ENCODE results near the gene UBR4. TPM values are rescaled to one million over a fixed set of nuclear protein-coding genes. Genes with fewer than 3 reads are reported as not detected.

The UBR4 gene
- total RNA-seq, 4 donors from 2014 or later = 193 to 292 (median 229) TPM

DNA sequence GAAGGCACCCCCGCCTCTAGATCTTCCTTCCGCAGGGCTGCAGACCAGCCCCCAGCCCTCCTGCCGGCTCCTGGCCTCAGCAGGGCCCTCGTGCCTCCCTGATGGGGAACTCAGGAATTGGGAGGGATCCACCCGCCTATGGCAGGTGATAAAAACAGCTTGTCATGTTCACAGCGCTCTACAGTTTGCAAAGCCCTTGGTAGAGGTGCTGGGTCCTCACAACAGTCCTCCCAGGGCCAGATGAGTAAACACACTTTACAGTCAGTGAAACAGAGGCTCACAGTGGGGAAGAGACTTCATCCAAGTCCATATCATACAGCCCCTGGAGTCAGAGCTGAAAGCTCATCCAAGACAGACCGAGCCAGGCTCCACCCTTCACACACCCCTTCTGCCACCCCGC is 156.6 kb downstream of the UBR4 start:
- Histone ChIP-seq H3K36me3 (no peaks in the 10 kb centered on the region), H3K27me3 (peaks cover 0 to 5% of the 10 kb centered on the region in 2 donors), H3K9me3 (no peaks in the 10 kb centered on the region), H3K27ac (no peak overlapping the region), H3K4me3 (no peak overlapping the region), H3K4me1 (no peaks in the 10 kb centered on the region)
- no peak for DNase-seq
- TF ChIP-seq POLR2A (IDR thresholded peaks at IDR 0.05) = no peak
- TF ChIP-seq, protein P1, sequence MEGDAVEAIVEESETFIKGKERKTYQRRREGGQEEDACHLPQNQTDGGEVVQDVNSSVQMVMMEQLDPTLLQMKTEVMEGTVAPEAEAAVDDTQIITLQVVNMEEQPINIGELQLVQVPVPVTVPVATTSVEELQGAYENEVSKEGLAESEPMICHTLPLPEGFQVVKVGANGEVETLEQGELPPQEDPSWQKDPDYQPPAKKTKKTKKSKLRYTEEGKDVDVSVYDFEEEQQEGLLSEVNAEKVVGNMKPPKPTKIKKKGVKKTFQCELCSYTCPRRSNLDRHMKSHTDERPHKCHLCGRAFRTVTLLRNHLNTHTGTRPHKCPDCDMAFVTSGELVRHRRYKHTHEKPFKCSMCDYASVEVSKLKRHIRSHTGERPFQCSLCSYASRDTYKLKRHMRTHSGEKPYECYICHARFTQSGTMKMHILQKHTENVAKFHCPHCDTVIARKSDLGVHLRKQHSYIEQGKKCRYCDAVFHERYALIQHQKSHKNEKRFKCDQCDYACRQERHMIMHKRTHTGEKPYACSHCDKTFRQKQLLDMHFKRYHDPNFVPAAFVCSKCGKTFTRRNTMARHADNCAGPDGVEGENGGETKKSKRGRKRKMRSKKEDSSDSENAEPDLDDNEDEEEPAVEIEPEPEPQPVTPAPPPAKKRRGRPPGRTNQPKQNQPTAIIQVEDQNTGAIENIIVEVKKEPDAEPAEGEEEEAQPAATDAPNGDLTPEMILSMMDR (IDR thresholded peaks at IDR 0.05) = no peak

DNA sequence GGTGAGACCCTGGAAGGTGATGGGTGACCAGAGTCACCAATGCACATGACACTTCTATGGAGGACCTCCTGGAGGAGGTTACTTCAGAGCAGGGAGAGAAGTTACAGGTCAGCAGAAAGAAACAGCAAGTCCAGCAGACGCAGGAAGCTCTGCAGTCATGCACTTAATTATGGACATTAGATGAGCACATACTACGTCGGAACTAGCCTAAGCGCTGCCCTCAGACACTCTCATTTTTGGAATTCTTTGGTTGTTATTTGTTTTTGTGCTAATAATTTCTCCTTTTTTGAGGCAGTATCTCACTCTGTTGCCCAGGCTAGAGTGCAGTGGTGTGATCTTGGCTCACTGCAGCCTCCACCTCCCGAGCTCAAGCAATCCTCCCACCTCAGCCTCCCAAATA is 160.3 kb downstream of the UBR4 start:
- H3K36me3 ChIP-seq = no peaks in the 10 kb centered on the region
- no peaks in the 10 kb centered on the region for H3K9me3 ChIP-seq
- TF ChIP-seq POLR2A (IDR thresholded peaks at IDR 0.05) = no peak
- TF ChIP-seq, protein P1 (IDR thresholded peaks at IDR 0.05) = no peak
- peaks cover 0 to 10% (median 0%) of the 10 kb centered on the region in 4 donors for H3K4me1 ChIP-seq
- H3K27ac ChIP-seq = no peak overlapping the region
- DNase-seq = no peak
- no peaks in the 10 kb centered on the region for H3K27me3 ChIP-seq
- no peak overlapping the region for H3K4me3 ChIP-seq

DNA sequence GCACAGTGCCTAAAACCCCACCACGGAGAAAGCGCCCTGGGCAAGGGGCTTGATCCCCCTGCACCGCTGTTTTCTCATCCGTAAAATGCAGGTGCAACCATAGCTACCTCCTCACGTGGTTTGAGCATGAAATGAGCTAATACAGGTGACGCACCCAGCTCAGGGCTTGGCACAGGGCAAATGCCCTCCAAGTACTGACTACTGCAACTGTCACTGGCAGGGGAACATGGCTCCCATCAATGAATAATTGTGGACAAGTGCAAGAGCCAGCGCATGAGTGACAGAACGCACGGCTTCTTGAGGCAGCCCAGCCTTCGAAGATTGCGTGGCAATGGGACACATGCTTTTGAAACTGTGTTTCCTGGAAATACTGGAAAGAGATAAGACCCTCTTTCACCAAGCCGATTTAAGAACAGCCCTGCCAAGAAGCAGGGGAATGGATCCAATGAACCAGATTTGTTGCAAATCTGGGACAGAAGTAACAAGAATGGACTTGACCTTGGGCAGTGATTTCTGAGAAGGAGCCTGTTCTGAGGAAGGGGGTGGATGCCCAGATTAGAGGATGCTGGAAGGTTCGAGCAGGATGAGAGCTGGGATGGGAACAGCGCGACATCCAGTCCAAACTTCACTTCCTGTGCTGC is 160.8 kb downstream of the UBR4 start:
- H3K27me3 ChIP-seq = no peaks in the 10 kb centered on the region
- no peak for TF ChIP-seq POLR2A (IDR thresholded peaks at IDR 0.05)
- TF ChIP-seq, protein P1 (IDR thresholded peaks at IDR 0.05) = no peak
- H3K4me3 ChIP-seq = no peak overlapping the region
- H3K27ac ChIP-seq = no peak overlapping the region
- H3K36me3 ChIP-seq = no peaks in the 10 kb centered on the region
- DNase-seq = no peak
- H3K9me3 ChIP-seq = no peaks in the 10 kb centered on the region
- H3K4me1 ChIP-seq = peaks cover 0 to 10% (median 0%) of the 10 kb centered on the region in 4 donors

DNA sequence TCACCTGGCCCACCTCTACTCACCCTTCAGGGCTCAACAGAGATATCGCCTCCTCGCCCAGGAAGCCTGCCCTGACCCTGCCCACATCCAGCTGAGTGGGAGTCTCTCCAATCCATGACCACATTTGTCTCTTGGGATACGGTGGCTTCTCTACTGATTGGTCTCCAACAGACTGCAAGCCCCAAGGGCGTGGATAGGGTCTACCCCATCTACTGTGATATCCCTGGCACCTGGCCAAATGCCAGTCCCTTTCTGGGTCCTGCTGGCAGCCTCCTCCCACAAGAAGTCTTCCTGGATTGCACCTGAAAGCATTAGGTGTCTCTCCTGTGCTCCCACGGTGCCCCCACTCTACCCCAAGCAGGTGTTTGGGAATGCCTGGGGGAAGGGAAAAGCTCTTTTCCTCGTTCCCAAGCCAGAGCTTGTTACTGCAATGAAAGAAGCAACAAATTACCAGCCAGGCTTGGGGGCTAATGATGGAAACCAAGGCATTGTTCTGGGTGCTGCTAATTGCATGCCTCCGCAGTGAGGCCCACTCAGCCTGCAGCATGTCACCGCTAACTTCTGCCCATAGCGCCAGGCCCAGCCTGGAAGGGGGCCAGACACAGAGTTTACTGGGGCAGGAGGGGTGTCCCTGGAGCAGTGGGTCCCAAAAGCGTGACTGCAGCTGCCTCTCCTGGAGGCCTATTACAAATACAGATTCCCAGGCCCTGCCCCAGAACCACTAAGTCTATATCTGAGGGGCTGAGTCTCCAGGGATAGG is 162.9 kb downstream of the UBR4 start:
- H3K4me1 ChIP-seq = peaks cover 0 to 10% (median 0%) of the 10 kb centered on the region in 4 donors
- H3K36me3 ChIP-seq = no peaks in the 10 kb centered on the region
- H3K4me3 ChIP-seq = no peak overlapping the region
- TF ChIP-seq, protein P1 (IDR thresholded peaks at IDR 0.05) = no peak
- no peak for TF ChIP-seq POLR2A (IDR thresholded peaks at IDR 0.05)
- no peak overlapping the region for H3K27ac ChIP-seq
- no peaks in the 10 kb centered on the region for H3K27me3 ChIP-seq
- peak in 1 of 3 donors; percentile 30 for DNase-seq
- H3K9me3 ChIP-seq = no peaks in the 10 kb centered on the region

DNA sequence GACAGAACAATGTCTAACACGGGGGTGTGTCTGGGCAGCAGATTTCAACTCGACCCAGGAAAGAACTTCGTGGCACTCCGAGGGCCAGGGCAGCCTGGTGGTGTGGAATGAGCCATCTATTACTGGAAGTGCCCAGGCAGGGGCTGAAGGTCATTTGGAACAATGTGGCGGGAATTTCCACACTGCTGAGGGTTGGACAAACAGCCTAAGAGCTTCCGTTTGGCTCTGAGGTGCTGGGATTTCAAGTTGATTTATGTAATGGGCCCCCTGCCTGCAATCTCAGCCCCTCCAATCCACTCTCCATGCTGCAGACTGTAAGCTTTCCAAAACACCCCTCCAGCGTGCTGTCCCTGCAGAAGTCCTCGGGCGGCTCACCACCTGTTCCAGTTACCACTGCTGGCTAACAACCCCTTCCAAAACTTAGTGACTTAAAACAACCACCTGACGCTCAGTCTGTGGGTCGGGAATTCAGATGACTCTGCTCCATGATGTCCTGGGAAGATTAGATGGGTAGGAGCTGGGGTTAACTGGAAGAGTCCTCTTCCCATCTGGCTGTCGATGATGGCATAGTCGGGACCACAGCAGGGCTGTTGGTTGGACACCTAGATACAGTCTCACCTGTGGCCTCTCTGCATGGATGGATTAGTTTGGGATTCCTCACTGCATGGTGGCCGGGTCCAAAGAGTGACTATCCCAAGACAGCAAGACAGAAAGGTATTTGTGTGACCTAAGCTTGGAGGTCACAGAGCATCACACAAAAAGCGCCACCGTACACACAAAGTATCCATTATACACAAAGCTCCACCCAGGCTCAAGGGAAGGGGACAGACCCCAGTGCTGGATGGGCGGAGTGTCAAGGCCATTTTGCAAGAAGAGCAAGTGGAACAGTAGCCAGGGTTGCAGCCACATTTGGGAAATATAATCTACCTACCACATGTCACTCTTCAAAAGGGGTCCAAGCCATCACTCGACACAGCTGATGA is 163.9 kb downstream of the UBR4 start:
- H3K4me3 ChIP-seq = no peak overlapping the region
- no peak overlapping the region for H3K27ac ChIP-seq
- H3K36me3 ChIP-seq = no peaks in the 10 kb centered on the region
- peak in 1 of 3 donors; percentile 72 for DNase-seq
- no peaks in the 10 kb centered on the region for H3K27me3 ChIP-seq
- H3K9me3 ChIP-seq = no peaks in the 10 kb centered on the region
- TF ChIP-seq, protein P1 (IDR thresholded peaks at IDR 0.05) = no peak
- TF ChIP-seq POLR2A (IDR thresholded peaks at IDR 0.05) = no peak
- H3K4me1 ChIP-seq = peaks cover 0 to 10% (median 0%) of the 10 kb centered on the region in 4 donors

All from Peyer's patch (tissue), 4 donors.